Activated CD8-positive, alpha-beta T cell treated with anti-CD3 and anti-CD28 coated beads, Interleukin-2, amount 10 ng/mL, durations not matched to agents 7 days and 5 days (primary cell): ENCODE measurements around the gene PPARG. TPM values are rescaled to one million over a fixed set of nuclear protein-coding genes. Genes with fewer than 3 reads are reported as not detected.

Source experiments
- ATAC-seq: fragments of 150-1000 bp; cut with Tn5 transposase; one replicate; pipeline ENCODE4 v1.10.0; 2021; ENCODE audit warnings: moderate library complexity
- CTCF ChIA-PET: fragments of 350-600 bp; sonication (Branson Sonifier 250); formaldehyde crosslinking; loops from one replicate; lab custom pipeline; 2021; ENCODE audit warnings: antibody characterized with exemption; lab: Charles Lee
- POLR2A ChIA-PET: fragments of 350-600 bp; sonication (Branson Sonifier 250); formaldehyde crosslinking; loops from one replicate; lab custom pipeline; 2021; ENCODE audit warnings: antibody characterized with exemption; lab: Charles Lee
- DNase-seq: peaks from one replicate; pipeline ENCODE4 v3.0.0-alpha.2; 2020
- H3K27ac Mint-ChIP-seq: one replicate; pipeline ENCODE4 v1.8.0; 2021; ENCODE audit warnings: mild to moderate bottlenecking, mixed read lengths
- H3K27me3 Mint-ChIP-seq: one replicate; pipeline ENCODE4 v1.8.0; 2021; ENCODE audit warnings: low read depth, mixed read lengths
- H3K36me3 Mint-ChIP-seq: one replicate; pipeline ENCODE4 v1.8.0; 2021; ENCODE audit warnings: low read depth, mixed read lengths
- H3K4me1 Mint-ChIP-seq: one replicate; pipeline ENCODE4 v1.8.0; 2021; ENCODE audit warnings: low read depth, mixed read lengths
- H3K4me3 Mint-ChIP-seq: one replicate; pipeline ENCODE4 v1.8.0; 2021; ENCODE audit warnings: mild to moderate bottlenecking, mixed read lengths
- H3K9me3 Mint-ChIP-seq: one replicate; pipeline ENCODE4 v1.8.0; 2022; ENCODE audit warnings: mixed read lengths; ENCODE audit not compliant: insufficient read depth
- total RNA-seq, 2 experiments: library from RNA; stranded (reverse); gene quantifications; one replicate each; pipeline ENCODE4 v1.2.3, GENCODE V29; 2021

PPARG gene
- total RNA-seq, 2 experiments from 2014 or later: not detected

DNA sequence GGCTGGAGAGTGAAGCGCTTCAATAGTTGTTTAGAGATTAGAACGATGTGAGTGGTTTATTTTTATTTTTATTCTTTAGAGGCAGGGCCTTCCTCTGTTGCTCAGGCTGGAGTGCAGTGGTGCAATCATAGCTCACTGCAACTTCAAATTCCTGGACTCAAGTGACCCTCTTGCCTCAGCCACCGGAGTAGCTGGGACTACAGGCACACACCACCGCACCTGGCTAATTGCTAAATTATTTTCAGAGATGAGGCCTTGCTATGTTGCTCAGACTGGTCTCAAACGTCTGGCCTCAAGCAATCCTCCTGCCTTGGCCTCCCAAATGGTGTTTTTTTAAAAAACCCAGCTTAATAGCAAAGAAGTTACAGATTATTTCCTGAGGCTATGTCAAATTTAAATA lies 29.0 kb downstream of the PPARG start:
- no peak for ATAC-seq
- CTCF ChIA-PET: no interaction called here
- no peak overlapping the region for H3K27ac Mint-ChIP-seq
- POLR2A ChIA-PET: no interaction called here
- no peaks in the 10 kb centered on the region for H3K9me3 Mint-ChIP-seq
- peaks cover 27% of the 10 kb centered on the region for H3K27me3 Mint-ChIP-seq
- H3K4me1 Mint-ChIP-seq: no peaks in the 10 kb centered on the region
- H3K36me3 Mint-ChIP-seq: no peaks in the 10 kb centered on the region
- DNase-seq: no peak
- no peak overlapping the region for H3K4me3 Mint-ChIP-seq

DNA sequence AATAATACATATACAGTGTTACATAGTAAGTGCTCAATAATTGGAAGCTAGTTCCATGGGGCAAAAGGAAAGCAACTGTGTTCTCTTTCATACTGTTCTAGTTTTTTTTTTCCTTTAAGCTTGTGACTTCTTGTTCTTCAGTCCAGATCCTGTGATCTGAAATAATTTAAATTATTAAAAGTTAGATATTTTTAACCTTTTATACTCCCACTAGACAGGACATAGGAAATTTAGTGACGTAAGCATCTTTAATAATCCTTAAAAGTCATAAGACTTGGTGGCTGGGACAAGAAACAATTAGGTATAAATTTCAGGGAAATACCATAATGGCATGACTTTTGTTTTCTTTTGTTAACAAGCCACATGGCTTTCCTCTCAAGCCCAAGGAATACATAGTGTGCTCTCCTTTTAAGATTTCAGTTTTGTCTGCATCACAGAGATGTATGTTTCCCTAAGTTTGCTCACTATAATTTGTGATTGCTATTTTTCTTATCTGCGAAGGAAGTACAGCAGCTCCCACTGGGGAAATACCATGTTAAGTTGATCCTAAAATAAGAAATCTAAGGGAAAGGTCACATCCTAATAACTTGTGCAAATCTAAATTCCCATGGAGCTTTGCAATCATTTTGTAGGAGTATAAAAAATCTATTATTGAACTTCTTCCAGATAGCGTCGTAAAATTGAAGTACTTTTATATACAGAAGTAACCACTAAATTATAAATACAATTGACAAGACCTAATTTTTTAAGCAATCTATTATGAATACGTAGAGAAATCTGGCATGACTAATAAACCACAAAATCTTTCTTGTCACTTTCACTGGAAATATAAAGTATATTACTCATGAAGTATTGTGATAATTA lies 30.1 kb downstream of the PPARG start:
- POLR2A ChIA-PET: no interaction called here
- ATAC-seq: no peak

DNA sequence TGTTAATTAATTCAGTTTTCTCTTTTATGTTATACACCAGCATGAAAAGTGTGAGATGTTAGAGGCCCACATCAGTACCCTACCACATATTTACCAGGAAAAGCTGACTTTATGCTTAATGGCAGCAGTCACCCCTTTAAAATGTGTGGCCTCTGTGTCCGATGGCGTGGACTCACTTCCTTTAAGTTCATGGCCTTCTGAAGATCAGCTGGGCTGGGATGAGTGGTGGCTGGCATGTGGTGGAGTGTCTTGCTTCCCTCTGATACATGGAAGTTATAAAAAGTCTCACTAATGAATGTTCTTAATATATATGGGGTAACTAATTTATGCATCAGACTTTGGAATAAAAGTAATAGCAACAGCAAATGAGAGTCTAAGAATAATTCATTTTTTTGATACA lies 32.1 kb downstream of the PPARG start:
- POLR2A ChIA-PET: no interaction called here

More for the DNA sequence above, 30.1 kb downstream of the PPARG start:
- no peak for DNase-seq
- H3K4me3 Mint-ChIP-seq: no peak overlapping the region
- CTCF ChIA-PET: no interaction called here
- H3K9me3 Mint-ChIP-seq: no peaks in the 10 kb centered on the region
- H3K36me3 Mint-ChIP-seq: no peaks in the 10 kb centered on the region
- no peak overlapping the region for H3K27ac Mint-ChIP-seq
- H3K27me3 Mint-ChIP-seq: peaks cover 30% of the 10 kb centered on the region
- H3K4me1 Mint-ChIP-seq: no peaks in the 10 kb centered on the region

DNA sequence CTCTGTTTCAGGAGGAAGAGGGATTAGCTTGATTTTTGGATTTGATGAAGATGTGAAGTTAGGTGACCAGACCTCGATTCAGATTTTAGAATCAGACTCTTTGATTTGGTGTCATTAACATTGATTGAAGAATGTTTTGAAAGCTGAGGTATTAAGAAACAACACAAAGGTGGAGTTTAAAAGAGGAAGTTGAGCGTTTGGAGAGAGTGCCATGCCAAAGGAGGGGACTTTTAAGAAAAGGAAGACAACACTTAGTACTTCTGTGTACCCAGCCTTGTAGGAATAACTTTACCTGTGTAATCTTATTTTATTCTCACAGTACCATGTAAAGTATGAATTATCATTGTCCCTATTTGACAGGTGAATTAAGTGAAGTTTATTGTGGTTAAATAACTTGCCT lies 34.4 kb downstream of the PPARG start:
- no peak overlapping the region for H3K27ac Mint-ChIP-seq

More for the DNA sequence above, 32.1 kb downstream of the PPARG start:
- Mint-ChIP-seq H3K36me3 (no peaks in the 10 kb centered on the region), H3K9me3 (no peaks in the 10 kb centered on the region), H3K4me3 (no peak overlapping the region), H3K27ac (no peak overlapping the region), H3K4me1 (no peaks in the 10 kb centered on the region), H3K27me3 (peaks cover 20% of the 10 kb centered on the region)
- no peak for DNase-seq
- CTCF ChIA-PET: no interaction called here
- ATAC-seq: no peak

DNA sequence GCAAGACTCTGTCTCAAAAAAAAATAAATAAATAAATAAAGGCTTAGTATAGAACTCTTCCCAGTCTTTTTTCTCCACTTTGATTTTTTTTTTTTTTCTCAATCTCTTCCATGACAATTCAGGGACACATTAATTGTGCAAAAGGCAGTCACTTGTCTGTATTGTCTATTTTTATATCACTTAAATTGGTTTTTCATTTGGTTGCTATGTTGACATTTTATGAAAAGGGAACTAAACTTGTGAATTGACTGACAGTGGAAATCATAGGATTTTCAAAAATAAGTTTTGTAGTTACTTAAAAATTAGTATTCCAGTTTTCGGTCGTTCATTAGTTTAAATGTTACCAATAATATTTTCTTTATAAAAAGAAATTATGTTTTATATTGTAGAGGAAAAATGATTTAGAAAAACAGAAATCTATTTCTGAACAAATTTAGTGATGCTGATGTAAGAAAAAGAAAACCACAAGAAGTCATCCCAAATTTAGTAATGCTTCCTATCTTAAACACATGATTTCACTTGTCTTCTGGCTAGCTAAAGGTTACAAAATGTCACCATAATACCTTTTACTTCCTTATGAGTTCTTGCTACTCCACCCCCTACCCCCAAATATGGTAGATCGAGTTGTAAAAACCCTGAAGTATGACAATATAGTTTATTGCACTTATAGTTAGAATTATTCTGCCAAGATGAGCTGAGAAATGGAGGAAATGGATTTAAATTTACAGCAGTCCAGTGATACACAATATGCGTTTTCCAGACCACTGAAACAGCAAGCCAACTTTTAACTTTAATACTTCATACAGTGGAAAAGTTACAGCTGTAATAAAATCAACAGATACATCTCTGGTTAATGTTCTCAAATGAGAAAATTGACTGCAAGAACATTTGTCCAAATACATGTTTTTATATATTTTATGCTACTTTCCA lies 37.0 kb downstream of the PPARG start:
- Mint-ChIP-seq H3K9me3 (no peaks in the 10 kb centered on the region), H3K36me3 (no peaks in the 10 kb centered on the region), H3K4me3 (no peak overlapping the region), H3K27ac (no peak overlapping the region), H3K27me3 (peaks cover 17% of the 10 kb centered on the region), H3K4me1 (no peaks in the 10 kb centered on the region)
- DNase-seq (no peak), ATAC-seq (no peak)
- ChIA-PET POLR2A (no interaction called here), CTCF (interaction anchor here (1.2 kb wide), 1 partner anchor 191 kb away, joined by 3 read pairs; no protein-coding TSS in a partner anchor)

More for the DNA sequence above, 34.4 kb downstream of the PPARG start:
- CTCF ChIA-PET: interaction anchor here (0.7 to 1.2 kb wide), 3 partner anchors 10 to 188 kb away, joined by 3 to 4 read pairs (median 3); no protein-coding TSS in a partner anchor
- POLR2A ChIA-PET: no interaction called here
- Mint-ChIP-seq H3K27me3 (peaks cover 17% of the 10 kb centered on the region), H3K4me3 (no peak overlapping the region), H3K4me1 (no peaks in the 10 kb centered on the region), H3K36me3 (no peaks in the 10 kb centered on the region), H3K9me3 (no peaks in the 10 kb centered on the region)
- ATAC-seq: no peak
- no peak for DNase-seq

DNA sequence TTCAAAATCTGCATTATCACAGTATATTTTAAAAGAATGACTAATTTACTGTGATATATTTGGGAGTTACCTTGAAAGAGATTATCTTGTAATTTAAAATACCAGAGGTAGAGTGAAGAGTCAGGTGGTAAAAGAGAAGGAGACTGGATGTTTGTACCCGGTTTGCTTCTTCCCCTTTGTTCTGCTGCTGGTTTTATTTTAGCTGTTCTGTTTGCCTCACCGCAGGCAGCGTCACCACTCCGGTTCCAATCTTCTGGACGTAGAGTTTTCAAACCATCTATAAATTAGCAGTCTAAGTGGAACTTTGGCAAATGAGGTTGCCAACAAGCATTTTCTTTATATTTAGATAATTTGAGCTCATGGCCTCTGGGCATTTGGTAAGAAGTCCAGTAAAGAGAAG lies 38.2 kb downstream of the PPARG start:
- no peaks in the 10 kb centered on the region for H3K4me1 Mint-ChIP-seq
- peaks cover 15% of the 10 kb centered on the region for H3K27me3 Mint-ChIP-seq
- no peak for ATAC-seq
- CTCF ChIA-PET: no interaction called here
- DNase-seq: no peak
- no peak overlapping the region for H3K4me3 Mint-ChIP-seq
- H3K9me3 Mint-ChIP-seq: no peaks in the 10 kb centered on the region
- POLR2A ChIA-PET: no interaction called here
- no peaks in the 10 kb centered on the region for H3K36me3 Mint-ChIP-seq
- no peak overlapping the region for H3K27ac Mint-ChIP-seq

DNA sequence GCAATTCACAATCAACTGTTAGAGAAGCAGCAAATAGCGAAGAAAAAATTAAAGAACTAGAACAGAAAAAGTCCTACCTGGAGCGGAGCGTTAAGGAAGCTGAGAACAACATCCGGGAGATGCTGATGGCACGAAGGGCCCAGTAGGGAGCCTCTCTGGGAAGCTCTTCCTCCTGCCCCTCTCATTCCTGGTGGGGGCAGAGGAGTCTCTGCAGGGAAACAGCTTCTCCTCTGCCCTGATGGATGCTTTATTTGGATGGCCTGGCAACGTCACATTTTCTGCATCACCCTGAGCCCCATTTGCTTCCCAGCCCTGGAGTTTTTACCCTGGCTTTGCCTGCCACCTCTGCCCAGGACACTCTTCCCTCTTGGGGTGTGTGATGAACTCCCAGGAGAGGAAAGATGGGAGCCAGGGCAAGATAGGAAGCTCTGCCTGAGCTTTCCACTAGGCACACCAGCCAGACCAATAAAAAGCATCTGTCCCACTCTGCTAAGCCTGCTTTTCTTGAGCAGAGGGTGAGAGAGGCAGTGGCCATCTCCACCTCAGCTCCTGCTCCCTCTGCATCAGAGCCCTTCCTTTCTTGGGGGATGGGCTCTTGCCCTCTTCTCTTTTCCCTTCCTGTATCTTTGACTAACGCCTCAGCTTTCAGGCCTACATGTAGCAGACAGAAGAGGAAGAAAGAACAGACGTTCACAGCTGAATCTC lies 39.4 kb downstream of the PPARG start:
- no peak for DNase-seq
- Mint-ChIP-seq H3K4me3 (no peak overlapping the region), H3K9me3 (no peaks in the 10 kb centered on the region), H3K4me1 (no peaks in the 10 kb centered on the region), H3K27me3 (peaks cover 9% of the 10 kb centered on the region), H3K27ac (no peak overlapping the region), H3K36me3 (no peaks in the 10 kb centered on the region)
- POLR2A ChIA-PET: no interaction called here
- no peak for ATAC-seq
- CTCF ChIA-PET: no interaction called here

DNA sequence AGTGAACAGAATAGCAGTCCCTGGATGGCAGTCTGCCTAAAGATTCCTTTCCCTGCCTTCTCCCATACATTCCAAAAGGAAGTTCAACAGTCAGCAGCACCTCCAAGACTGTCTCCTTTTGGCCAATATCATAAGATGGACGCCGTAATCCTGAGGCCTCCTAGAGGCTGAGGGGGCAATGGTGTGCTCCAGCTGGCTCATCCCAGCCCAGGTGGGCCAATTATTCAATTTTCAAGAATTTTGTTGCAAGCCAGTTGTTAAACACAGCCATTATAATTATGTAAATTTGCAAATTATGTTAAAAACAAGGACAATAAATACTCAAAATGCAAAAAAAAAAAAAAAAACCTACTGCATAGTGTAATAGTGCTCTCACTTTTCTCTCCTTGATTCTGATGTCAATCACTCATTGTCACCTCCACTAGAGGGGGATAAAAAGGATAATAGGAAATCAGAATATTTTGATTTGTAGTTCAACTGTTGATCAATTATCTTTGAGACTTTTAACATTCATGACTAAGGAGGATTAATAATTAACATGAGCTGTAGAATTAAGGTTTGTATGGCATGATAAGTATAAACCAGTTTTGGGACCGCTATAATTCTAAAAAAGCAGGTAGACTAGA lies 40.1 kb downstream of the PPARG start:
- no peak overlapping the region for H3K4me3 Mint-ChIP-seq

DNA sequence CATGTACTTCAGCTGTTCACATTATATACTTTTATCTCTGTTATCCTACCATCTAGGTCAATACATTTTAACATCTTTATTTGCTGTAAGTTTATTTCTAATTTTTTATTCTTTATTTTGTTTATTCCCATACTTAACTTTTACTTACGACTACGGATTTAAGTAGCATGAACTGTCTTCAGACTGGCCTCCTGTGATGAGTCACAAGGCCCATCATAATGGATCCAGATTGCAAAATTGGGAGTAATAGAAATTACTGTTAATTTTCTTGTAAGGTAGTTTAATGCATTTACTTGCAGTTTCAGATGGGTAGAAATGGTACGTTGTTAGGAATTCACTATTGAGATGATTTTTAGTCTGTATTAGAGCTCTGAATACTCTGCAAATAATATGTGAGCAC lies 45.9 kb downstream of the PPARG start:
- Mint-ChIP-seq H3K36me3 (no peaks in the 10 kb centered on the region), H3K27me3 (peaks cover 9% of the 10 kb centered on the region), H3K9me3 (no peaks in the 10 kb centered on the region), H3K4me1 (peaks cover 16% of the 10 kb centered on the region), H3K4me3 (no peak overlapping the region), H3K27ac (no peak overlapping the region)
- no peak for ATAC-seq
- DNase-seq: no peak
- ChIA-PET CTCF (no interaction called here), POLR2A (no interaction called here)

More for the DNA sequence above, 40.1 kb downstream of the PPARG start:
- peaks cover 9% of the 10 kb centered on the region for H3K27me3 Mint-ChIP-seq
- no peaks in the 10 kb centered on the region for H3K4me1 Mint-ChIP-seq
- H3K27ac Mint-ChIP-seq: no peak overlapping the region
- ATAC-seq (no peak), DNase-seq (no peak)
- CTCF ChIA-PET: no interaction called here
- no peaks in the 10 kb centered on the region for H3K36me3 Mint-ChIP-seq
- POLR2A ChIA-PET: no interaction called here
- no peaks in the 10 kb centered on the region for H3K9me3 Mint-ChIP-seq

DNA sequence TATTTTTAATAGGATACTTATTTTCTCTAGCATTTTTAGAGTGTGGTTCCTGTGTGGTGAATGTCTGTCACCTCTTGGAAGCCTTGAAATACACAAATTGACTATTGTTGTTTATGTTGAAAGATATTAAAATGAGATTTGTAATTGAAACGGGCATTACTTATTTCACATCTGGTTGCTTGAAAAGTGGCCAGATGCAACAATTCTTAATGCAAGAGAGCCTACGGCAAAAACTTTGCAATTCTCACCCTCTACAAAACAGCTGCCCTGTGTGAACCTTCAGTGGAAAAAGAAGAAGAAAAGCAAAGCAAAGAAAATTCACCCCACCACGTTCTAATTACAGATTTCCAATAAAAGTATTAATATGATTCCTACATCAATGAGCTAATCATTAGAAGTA lies 46.6 kb downstream of the PPARG start:
- Mint-ChIP-seq H3K9me3 (no peaks in the 10 kb centered on the region), H3K36me3 (no peaks in the 10 kb centered on the region), H3K4me3 (no peak overlapping the region), H3K4me1 (peaks cover 16% of the 10 kb centered on the region), H3K27ac (no peak overlapping the region), H3K27me3 (peaks cover 9% of the 10 kb centered on the region)
- ChIA-PET POLR2A (no interaction called here), CTCF (interaction anchor here (1.0 kb wide), 1 partner anchor 160 kb away, joined by 3 read pairs; no protein-coding TSS in a partner anchor)
- DNase-seq (no peak), ATAC-seq (no peak)

DNA sequence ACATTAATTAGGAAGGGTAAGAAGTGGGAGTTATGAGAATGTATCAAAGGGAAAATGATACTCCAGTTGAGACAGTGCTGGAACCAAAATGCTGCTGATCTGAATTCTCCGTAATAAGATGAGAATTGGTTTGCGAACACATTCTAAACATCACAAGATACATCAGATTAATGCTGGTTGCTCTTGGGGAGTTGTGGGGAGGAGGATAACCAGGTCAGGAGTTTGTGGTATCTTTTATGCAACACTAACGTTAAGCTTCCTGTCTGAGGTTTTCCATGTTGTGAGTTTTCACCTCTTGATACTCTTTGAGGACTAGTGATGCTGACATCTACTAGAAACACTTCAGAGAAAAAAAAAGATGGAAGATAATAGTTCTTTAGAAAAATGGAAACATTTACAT lies 47.2 kb downstream of the PPARG start:
- Mint-ChIP-seq H3K9me3 (no peaks in the 10 kb centered on the region), H3K4me1 (peaks cover 16% of the 10 kb centered on the region), H3K4me3 (no peak overlapping the region), H3K27me3 (peaks cover 9% of the 10 kb centered on the region), H3K27ac (no peak overlapping the region), H3K36me3 (no peaks in the 10 kb centered on the region)
- CTCF ChIA-PET: interaction anchor here (1.0 kb wide), 1 partner anchor 160 kb away, joined by 3 read pairs; no protein-coding TSS in a partner anchor
- POLR2A ChIA-PET: no interaction called here
- DNase-seq (peak; percentile 21), ATAC-seq (peak; percentile 57)
